Stimulated activated CD8-positive, alpha-beta memory T cell treated with anti-CD3 and anti-CD28 coated beads, Interleukin-7, amount 100 ng/mL, for 24 hours (primary cell): ENCODE data around the gene GPRIN3.
"Not testable (repeated sequence)": the region's sequence is repeated elsewhere in the genome, so short reads cannot be mapped to it uniquely, and the experiment has no call there.

ENCODE experiments used
- DNase-seq: peaks from one replicate; pipeline ENCODE4 v3.0.0-alpha.2; 2020; ENCODE audit warnings: low read depth

Gene GPRIN3

DNA sequence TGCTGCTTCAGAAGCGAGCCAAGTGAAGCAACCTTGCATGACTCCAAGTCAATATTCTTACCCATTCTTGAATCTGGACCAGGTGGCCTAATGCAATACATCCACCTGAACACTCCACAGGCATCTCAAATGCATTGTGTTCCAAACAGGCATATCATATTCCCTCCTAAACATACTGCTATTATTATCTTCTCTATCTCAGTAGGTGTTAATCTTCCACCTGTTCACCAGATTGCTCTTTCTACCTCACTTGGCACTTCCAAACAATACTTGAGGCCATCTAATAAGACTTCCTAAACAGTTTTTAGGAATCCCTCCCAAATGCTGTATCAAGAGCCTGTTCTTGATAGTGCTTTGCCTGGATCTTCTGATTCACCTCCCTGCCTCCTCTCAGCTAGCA is 90.7 kb downstream of the GPRIN3 start:
- no peak for DNase-seq

DNA sequence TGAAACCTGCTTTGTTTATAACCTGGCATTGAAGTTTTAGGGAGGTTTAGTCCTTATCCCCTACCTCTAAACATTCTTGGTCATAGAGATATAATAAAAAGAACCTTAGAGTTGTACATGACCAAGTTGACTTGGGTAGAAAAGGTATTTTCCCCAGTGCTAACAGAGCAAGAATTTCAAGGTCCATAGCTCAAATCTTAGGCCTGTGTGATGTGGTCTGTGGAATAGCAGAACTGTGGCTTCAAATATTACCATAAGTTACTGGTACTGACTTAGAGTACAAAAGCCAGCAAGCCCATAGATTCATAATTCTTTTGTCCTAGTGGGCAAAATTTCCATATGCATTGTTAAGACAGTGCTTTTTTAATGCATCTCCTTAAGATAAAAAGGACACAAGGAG is 91.2 kb downstream of the GPRIN3 start:
- no peak for DNase-seq

DNA sequence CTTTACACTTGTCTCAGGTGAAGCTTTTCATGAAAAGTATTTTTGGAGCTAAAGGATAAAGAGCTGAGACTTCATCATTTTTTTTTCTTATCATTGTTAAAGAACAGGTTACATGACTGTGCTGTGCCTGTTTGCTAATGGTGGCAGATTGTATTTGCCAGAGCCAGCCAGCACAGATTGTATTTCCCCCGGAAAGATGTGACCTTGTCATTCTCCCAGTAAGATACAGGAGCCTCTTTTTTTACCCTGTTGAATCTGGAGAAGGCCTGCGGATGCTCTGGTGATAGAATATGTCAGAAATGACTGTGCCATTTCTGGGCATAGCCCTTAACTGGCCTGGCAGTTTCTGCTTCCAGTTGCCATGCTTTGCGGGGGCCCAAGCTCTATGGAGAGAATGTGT is 91.9 kb downstream of the GPRIN3 start:
- DNase-seq = no peak

DNA sequence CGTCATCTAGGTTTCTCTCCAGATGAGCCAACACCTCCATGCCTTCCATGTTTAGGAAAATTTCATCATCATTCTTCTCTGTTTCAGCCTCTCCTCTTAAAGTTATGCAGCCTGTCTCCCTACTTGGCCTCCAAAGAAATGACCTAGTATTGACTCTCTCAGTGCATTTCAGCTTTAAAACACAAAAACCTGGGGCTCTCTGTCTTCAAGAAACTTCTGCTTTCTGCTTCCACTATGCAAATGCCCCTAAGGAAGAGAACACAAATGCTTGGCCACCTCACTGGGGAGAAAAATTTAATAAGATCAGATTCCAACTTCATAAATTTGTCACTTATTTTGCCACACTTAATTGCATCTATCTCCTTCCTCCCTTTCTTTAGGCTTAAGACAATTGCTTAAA is 93.3 kb downstream of the GPRIN3 start:
- no peak for DNase-seq

- no peak for DNase-seq
These were observed 94.3 kb downstream of the GPRIN3 start for GRCh38 chr4:89213382-89213701.

GRCh38 chr4:89212666-89213381 is 94.8 kb downstream of the GPRIN3 start:
- DNase-seq = no peak

DNA sequence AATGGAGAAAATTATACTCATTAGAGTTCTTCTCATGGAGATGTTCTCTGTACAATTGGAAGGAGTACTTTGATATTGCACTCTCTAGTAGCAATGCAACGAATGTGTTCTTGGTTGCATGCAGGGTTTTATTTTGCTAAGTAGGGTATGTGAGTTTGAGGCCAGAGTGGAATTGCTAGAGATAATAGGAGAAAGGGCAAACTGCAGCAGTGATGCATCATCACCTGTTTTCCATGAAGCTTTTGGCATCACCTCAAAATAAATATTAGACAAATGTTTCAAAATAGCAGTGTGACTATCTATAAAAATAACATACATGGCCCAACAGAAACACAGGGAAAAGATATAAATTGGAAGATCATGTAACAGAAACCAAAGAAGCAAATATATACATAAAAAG is 103.0 kb downstream of the GPRIN3 start:
- DNase-seq = no peak

- no peak for DNase-seq
These were observed 103.7 kb downstream of the GPRIN3 start for GRCh38 chr4:89203902-89204301.

- not testable (repeated sequence) for DNase-seq
These were observed 108.2 kb downstream of the GPRIN3 start for GRCh38 chr4:89199394-89199793.

- DNase-seq = no peak
These were observed 109.7 kb downstream of the GPRIN3 start for GRCh38 chr4:89197920-89198319.

- no peak for DNase-seq
These were observed 110.9 kb downstream of the GPRIN3 start for GRCh38 chr4:89196745-89197144.

- no peak for DNase-seq
These were observed 111.4 kb downstream of the GPRIN3 start for GRCh38 chr4:89196056-89196674.

GRCh38 chr4:89193843-89194242 is 113.8 kb downstream of the GPRIN3 start:
- no peak for DNase-seq
